Measurements from ENCODE around the gene HUS1B.

The HUS1B gene

GRCh38 chr6:624979-625378 lies 31.9 kb downstream of the HUS1B start:
- DNase-seq (ENCODE audit: low read depth in 1 of 2, low spot score in 1 of 2) = no peak

GRCh38 chr6:622462-622861 lies 34.4 kb downstream of the HUS1B start:
- no peak for DNase-seq (ENCODE audit: low read depth in 1 of 2, low spot score in 1 of 2)

- no peak for DNase-seq (ENCODE audit: low read depth in 1 of 2, low spot score in 1 of 2)
Observed at GRCh38 chr6:621931-622330, 35.0 kb downstream of the HUS1B start.

GRCh38 chr6:620950-621349 lies 36.0 kb downstream of the HUS1B start:
- no peak for DNase-seq (ENCODE audit: low read depth in 1 of 2, low spot score in 1 of 2)

GRCh38 chr6:620166-620565 lies 36.7 kb downstream of the HUS1B start:
- no peak for DNase-seq (ENCODE audit: low read depth in 1 of 2, low spot score in 1 of 2)

- no peak for DNase-seq (ENCODE audit: low read depth in 1 of 2, low spot score in 1 of 2)
Observed at GRCh38 chr6:617456-618100, 39.3 kb downstream of the HUS1B start.

- DNase-seq (ENCODE audit: low read depth in 1 of 2, low spot score in 1 of 2) = no peak
Observed at GRCh38 chr6:613981-614380, 42.9 kb downstream of the HUS1B start.

- no peak for DNase-seq (ENCODE audit: low read depth in 1 of 2, low spot score in 1 of 2)
Observed at GRCh38 chr6:611928-612327, 45.0 kb downstream of the HUS1B start.

GRCh38 chr6:610882-611281 lies 46.0 kb downstream of the HUS1B start:
- DNase-seq (ENCODE audit: low read depth in 1 of 2, low spot score in 1 of 2) = no peak

- no peak for DNase-seq (ENCODE audit: low read depth in 1 of 2, low spot score in 1 of 2)
Observed at GRCh38 chr6:609905-610304, 47.0 kb downstream of the HUS1B start.

- no peak for DNase-seq (ENCODE audit: low read depth in 1 of 2, low spot score in 1 of 2)
Observed at GRCh38 chr6:606829-607379, 50.0 kb downstream of the HUS1B start.
